ENCODE results near the gene GPX2.

Gene GPX2

GRCh38 chr14:64912261-64912660, 30.3 kb downstream of the GPX2 start:
- DNase-seq = no peak

GRCh38 chr14:64910847-64911495, 31.6 kb downstream of the GPX2 start:
- no peak for DNase-seq

GRCh38 chr14:64906022-64906421, 36.5 kb downstream of the GPX2 start:
- DNase-seq = no peak

- no peak for DNase-seq
Measured at GRCh38 chr14:64899958-64900357, 42.6 kb downstream of the GPX2 start.

- peak; percentile 39 for DNase-seq
Measured at GRCh38 chr14:64891839-64892375, 50.6 kb downstream of the GPX2 start.

GRCh38 chr14:64891173-64891838, 51.2 kb downstream of the GPX2 start:
- DNase-seq = peak; percentile 39

GRCh38 chr14:64889352-64889751, 53.2 kb downstream of the GPX2 start:
- no peak for DNase-seq
